ENCODE data around the gene KCNC2. TPM values are rescaled to one million over a fixed set of nuclear protein-coding genes. Genes with fewer than 3 reads are reported as not detected.
"Not testable (repeated sequence)": the region's sequence is repeated elsewhere in the genome, so short reads cannot be mapped to it uniquely, and the experiment has no call there.

KCNC2 gene
- total RNA-seq, 3 donors from 2014 or later: 0.29 to 1.3 TPM; not detected in 1

GRCh38 chr12:75192196-75192595, 17.4 kb downstream of the KCNC2 start:
- intact Hi-C loops (cut with DNase I; ENCODE audit: low total_unique reads): no loop called here

GRCh38 chr12:75190846-75191245, 18.8 kb downstream of the KCNC2 start:
- TF ChIP-seq POLR2A (IDR thresholded peaks at IDR 0.05) (no peak), POLR2AphosphoS5 (IDR thresholded peaks at IDR 0.05) (no peak), CTCF (IDR thresholded peaks at IDR 0.05) (no peak)
- intact Hi-C loops (cut with DNase I; ENCODE audit: low total_unique reads): no loop called here
- no peak for DNase-seq (ENCODE audit: low spot score in 2 of 2)

More at GRCh38 chr12:75192196-75192595, 17.4 kb downstream of the KCNC2 start:
- H3K4me3 ChIP-seq: no peak overlapping the region
- TF ChIP-seq CTCF (IDR thresholded peaks at IDR 0.05) (no peak), POLR2AphosphoS5 (IDR thresholded peaks at IDR 0.05) (no peak), POLR2A (IDR thresholded peaks at IDR 0.05) (no peak)
- H3K27ac ChIP-seq: no peak overlapping the region
- no peaks in the 10 kb centered on the region for H3K4me1 ChIP-seq
- H3K36me3 ChIP-seq: no peaks in the 10 kb centered on the region
- no peak for DNase-seq (ENCODE audit: low spot score in 2 of 2)
- no peaks in the 10 kb centered on the region for H3K27me3 ChIP-seq
- no peaks in the 10 kb centered on the region for H3K9me3 ChIP-seq

GRCh38 chr12:75185881-75186280, 23.8 kb downstream of the KCNC2 start:
- H3K4me3 ChIP-seq; H3K4me1 ChIP-seq; H3K27ac ChIP-seq; H3K9me3 ChIP-seq; intact Hi-C loops (cut with DNase I; ENCODE audit: low total_unique reads); DNase-seq (ENCODE audit: low spot score in 2 of 2); H3K36me3 ChIP-seq; H3K27me3 ChIP-seq: not testable (repeated sequence)

More at GRCh38 chr12:75190846-75191245, 18.8 kb downstream of the KCNC2 start:
- Histone ChIP-seq H3K4me1 (no peaks in the 10 kb centered on the region), H3K9me3 (no peaks in the 10 kb centered on the region), H3K27ac (no peak overlapping the region), H3K27me3 (no peaks in the 10 kb centered on the region), H3K4me3 (no peak overlapping the region), H3K36me3 (no peaks in the 10 kb centered on the region)

GRCh38 chr12:75184516-75184915, 25.1 kb downstream of the KCNC2 start:
- Histone ChIP-seq H3K4me1 (no peaks in the 10 kb centered on the region), H3K9me3 (no peaks in the 10 kb centered on the region), H3K27me3 (no peaks in the 10 kb centered on the region), H3K27ac (no peak overlapping the region), H3K4me3 (no peak overlapping the region), H3K36me3 (no peaks in the 10 kb centered on the region)
- TF ChIP-seq CTCF (IDR thresholded peaks at IDR 0.05) (no peak), POLR2A (IDR thresholded peaks at IDR 0.05) (no peak), POLR2AphosphoS5 (IDR thresholded peaks at IDR 0.05) (no peak)
- no peak for DNase-seq (ENCODE audit: low spot score in 2 of 2)
- intact Hi-C loops (cut with DNase I; ENCODE audit: low total_unique reads): no loop called here

GRCh38 chr12:75183967-75184366, 25.7 kb downstream of the KCNC2 start:
- TF ChIP-seq CTCF (IDR thresholded peaks at IDR 0.05) (no peak), POLR2AphosphoS5 (IDR thresholded peaks at IDR 0.05) (no peak), POLR2A (IDR thresholded peaks at IDR 0.05) (no peak)
- Histone ChIP-seq H3K9me3 (no peaks in the 10 kb centered on the region), H3K4me3 (no peak overlapping the region), H3K27ac (no peak overlapping the region), H3K4me1 (no peaks in the 10 kb centered on the region), H3K36me3 (no peaks in the 10 kb centered on the region), H3K27me3 (no peaks in the 10 kb centered on the region)
- intact Hi-C loops (cut with DNase I; ENCODE audit: low total_unique reads): no loop called here
- no peak for DNase-seq (ENCODE audit: low spot score in 2 of 2)

GRCh38 chr12:75177997-75178396, 31.6 kb downstream of the KCNC2 start:
- intact Hi-C loops (cut with DNase I; ENCODE audit: low total_unique reads): no loop called here

More at GRCh38 chr12:75177997-75178396, 31.6 kb downstream of the KCNC2 start:
- no peaks in the 10 kb centered on the region for H3K27me3 ChIP-seq
- H3K4me3 ChIP-seq: no peak overlapping the region
- no peak for DNase-seq (ENCODE audit: low spot score in 2 of 2)
- TF ChIP-seq POLR2A (IDR thresholded peaks at IDR 0.05) (no peak), CTCF (IDR thresholded peaks at IDR 0.05) (no peak), POLR2AphosphoS5 (IDR thresholded peaks at IDR 0.05) (no peak)
- H3K27ac ChIP-seq: no peak overlapping the region
- no peaks in the 10 kb centered on the region for H3K36me3 ChIP-seq
- H3K4me1 ChIP-seq: no peaks in the 10 kb centered on the region
- H3K9me3 ChIP-seq: no peaks in the 10 kb centered on the region
